Measurements from ENCODE around the gene FAM222A.

Gene FAM222A

DNA sequence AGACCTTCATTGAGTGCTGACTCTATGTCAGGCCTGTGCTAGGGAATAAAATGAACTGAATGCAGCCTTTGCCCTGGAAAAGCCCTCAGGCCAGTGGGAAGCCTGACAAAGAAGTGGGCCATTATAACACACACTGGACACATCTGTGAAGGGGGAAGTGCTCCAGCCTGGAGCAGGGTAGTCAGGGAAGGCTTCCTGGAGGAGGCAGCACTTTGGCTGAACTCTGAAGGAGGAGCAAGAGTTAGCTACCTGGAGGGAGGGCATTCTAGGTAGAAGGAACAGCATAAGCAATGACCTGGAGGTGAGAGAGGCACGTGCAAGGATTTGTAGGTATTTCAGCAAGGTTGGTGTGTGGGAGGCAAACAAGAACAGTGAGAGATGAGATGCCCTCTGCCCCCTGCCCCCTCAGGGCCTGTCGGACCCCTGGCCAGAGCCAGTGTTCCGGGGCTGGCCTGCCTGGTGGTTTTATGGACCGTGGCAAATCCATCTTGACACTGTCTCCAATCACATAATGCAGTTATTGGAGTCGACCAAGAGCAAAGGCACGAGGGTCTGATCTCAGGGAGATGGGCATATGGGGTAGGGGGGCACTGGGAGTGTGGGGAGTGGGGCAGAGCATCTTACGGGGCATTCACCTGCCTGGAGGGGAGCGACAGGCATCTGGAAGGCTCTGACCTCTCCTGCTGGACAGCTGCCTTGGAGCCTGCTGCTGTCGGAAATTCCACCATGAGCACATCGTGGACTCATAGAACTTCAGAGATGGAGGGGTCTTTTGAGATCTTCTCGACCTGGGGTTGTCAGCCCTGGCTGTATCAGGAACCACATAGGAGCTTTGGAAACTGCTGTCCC, 2.7 kb upstream of the FAM222A start:
- no peak for DNase-seq (ENCODE audit: low read depth, low spot score)

DNA sequence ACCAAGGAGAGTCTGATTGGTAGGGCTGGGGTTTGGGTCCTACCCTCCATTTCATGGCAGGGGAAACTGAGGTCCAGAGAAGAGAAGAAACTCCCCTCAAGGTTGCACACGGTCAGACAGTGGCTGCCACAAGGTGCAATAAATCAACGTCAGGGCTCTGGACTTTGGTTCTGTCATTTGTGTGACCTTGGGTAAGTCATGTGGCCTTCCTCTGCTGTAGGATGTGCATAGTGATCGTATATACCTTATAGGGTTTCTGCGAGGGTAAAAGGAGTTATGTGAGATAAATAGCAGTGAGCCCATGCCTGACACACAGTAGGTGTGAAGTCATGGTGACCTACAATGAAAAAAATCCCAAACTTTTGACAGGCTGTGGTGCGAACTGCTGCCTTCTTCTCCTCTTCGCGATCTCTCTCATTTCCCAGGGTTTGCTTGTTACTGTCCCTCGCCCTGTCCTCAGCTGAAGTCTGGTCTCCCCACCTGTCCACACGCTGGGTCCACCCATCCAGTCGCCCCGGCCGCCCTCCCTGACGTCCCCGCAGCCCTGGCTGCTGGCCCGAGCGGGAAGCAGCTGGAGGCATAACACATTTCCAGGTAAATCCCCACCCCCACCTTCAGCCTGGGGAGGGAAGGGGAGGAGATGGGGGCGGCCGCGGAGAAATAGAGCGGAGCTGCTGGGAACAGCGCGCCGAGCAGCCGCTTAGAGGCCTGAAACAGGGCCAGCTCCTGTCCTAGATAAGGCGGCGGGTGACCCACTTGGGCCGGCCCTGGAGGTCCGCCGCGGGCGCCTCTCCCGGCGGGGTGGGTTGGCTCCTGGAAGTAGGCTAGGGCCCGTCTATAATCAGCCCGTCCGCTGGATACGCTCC, 1.8 kb upstream of the FAM222A start:
- no peak for DNase-seq (ENCODE audit: low read depth, low spot score)

DNA sequence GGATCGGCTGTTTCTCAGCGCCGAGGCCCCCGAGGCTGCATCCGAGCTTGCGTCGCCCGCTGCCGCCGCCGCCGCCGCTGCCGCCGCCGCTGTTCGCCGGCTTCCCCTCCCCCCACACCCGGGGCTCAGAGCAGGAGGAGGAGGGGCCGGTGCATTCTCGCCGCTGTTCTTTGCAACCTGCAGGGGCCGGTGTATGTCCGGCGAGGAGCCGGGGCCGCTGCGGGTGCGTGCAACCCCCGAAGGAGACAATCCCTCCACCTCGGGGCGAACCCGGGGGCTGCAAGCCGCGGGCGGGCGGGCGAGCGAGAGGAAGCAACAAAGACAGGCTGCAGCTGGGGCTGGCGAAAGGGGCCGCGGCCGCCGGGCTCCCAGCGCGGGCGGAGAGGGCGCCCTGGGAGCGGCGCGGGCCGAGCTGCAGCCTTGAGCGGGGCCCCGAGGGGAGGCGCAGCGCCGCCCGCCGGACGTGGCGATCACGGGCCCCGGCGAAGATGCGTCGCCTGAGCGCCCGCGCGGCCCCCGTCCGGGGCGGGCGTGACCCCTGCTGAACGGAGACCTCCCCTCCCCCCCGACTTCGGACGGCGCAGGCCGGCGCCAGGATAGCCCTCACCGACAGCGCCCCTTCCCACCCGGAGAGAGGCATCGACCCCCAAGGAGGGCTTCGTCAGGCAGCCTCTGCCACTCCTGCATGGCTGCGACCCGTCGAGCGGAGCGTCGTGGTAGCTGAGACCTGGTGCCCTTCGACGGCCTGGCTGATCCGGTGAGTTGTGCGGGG, 702 bp downstream of the FAM222A start:
- DNase-seq (ENCODE audit: low read depth, low spot score) = peak; percentile 34

DNA sequence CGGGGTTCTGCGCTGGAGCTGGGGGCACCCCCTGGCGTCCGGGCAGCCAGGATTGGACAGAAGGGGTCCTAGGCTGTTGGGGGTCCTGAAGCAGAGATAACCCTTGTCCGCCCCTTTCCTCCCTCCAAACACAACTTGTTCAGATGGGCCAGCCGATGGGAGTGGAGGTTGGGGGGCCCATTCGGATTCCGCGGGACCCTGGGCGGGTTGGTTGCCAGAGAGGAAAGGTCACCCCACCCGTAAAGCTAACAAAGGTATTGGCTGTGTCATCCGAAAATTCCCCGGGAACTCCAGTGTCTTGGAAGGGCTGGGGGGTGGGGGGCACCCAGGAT, 1.3 kb downstream of the FAM222A start:
- no peak for DNase-seq (ENCODE audit: low read depth, low spot score)

DNA sequence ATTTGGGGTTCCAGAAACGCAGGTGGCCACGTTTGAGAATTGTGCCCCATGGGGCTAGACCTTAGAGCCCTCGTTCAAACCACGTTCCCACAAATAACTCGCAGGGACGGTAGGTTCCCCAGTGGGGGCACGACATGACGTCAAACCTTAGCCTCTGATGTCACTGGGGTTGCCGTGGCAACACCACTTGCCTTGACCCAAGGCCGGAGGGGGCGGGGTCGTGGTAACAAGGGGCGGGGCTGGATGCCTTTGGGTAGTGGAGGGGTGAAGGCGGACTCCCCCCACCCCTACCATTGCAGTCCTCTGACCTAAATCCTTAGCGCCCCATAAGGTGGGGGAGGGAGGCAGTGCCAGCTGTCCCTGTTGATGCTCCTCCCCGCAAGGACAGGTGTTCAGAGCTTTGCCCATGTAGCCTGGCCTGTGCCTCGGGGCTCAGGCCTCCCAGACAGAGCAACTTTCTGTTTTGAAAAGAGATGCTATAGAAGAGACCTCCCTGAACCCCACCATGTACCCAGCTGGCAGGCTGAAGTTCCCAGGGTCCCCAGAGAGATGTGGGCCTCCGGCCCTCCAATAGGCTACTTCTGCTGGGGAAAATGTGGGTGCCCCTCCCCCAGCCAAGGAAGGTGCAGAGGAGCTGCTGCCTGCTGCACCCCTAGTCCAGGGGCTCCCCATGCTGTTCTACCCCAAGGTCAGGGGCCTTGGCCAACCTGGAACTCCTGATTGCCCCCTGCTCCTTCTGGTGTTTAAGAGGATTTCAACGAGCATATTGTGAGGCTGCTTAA, 1.9 kb downstream of the FAM222A start:
- DNase-seq (ENCODE audit: low read depth, low spot score) = no peak

DNA sequence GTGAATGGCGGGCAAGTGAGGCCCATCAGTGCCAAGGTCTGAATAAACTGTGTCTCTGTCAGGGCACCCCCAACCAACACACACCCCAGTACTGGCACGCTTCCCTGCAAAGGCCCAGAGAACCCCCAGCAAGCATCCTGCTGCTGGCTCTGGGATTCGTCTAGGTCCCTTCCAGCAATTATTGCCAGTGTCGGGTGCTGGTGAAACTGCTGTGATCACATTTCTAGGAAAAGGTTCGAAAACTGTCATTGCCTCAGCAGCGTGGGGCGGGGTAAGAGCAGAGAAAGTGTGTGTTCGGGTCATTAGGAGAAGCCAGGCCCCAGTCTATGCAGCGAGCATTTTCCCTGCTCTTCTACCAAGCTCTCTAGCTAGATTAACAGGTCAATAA, 2.5 kb downstream of the FAM222A start:
- DNase-seq (ENCODE audit: low read depth, low spot score) = no peak

DNA sequence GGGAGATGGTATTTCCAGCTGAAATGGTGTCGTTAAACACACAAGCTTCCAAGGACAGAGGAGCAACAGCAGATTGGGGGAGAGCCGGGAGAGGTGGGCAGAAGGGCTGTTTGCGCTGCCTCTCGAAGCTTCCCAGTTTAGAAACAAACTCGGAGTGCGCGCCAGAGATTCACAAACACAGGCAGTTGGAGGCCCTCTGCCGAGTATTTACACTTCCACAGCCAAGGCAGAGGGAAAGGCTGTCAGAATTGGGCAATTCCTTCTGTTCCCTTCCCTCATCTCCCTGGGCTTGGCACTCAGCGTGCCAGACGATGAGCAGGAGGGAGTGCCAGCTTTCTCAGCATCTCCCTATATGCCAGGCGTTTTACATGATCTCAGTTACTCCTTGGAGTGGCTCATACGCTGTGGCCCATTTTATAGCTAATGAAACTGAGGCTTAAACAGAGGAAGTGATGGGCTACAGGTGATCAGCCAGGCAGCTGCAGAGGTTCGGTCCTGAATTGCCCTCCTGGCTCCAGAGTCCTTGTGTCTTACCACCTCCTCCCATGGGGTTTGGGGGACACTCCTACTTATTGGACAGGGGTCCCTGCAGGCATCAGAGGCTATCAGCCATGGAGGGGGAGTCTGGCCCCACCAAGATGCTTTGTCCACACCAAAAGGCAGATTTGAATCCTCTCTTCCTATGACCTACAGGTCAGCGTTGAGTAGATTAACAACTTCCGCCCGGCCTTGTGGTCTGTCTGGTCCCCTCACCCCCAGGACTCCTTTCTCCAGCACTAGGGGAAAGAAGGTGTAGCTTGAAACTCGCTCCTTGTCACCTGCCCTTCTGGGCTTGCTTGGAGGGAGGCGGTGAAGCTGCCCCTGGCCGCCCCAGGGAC, 3.1 kb downstream of the FAM222A start:
- DNase-seq (ENCODE audit: low read depth, low spot score) = no peak

DNA sequence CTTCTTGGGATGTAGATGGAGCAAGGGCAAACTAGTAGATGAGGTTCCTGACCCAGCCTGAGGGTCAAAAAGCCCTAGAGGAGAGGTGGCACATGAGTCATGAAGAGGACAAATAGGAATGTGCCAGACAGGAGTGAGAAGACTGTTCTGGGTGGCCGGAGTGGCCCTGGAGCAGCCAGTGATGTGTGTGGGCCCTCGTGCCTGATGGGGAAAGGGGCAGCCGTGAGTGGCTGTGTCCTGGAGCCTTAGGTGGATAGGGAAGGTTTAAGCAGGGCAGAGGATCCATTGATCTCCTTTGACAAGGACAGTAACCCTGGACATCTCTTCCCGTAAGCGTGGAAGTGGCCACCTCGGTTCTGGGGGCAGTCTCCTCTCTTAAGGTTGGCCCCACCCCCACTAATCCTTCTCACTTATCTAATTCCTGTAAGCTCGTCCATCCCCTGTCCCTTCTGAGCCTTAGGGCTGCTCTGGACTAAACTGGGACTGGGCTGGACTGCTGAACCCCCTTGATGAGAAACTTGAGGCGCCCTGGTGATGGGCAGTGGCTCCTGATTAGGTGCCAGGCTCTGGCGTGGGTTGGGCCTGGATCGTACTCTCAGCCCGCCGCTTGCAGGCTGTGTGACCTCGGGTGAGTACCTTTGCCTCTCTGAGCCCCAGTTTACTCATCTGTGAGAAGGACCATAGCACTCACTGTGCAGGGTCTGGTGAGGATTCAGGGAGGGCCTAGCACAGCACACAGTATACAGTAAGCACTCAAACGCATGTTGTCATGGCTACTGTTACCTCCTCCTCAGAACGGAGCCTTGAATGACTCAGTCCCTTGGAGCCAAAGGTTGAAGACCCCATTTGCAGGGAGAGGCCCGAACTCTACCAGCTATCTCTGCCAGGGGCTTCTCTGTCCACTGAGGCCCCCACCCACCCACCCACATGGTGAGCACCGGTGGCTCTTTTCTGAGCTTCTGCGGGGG, 4.0 kb downstream of the FAM222A start:
- DNase-seq (ENCODE audit: low read depth, low spot score) = no peak

DNA sequence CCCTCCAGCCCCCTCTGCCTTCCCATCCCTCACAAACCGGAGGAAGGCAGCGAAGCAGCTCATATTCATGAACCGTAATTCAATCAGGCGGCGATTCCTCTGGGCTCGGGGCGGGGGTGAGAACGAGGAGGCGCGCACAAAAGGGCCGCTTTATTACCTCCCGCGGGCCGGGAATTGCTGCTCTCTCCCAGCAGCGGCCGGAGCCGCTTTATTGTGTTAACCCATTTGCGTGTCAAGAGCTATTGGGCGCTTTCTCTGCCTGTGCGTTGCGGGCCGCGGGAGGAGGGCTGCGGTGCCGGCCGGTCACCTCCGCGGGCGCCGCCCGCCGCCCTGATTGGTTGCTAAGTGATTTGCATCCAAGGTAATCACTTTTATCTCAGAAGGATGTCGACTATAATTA, 4.8 kb downstream of the FAM222A start:
- no peak for DNase-seq (ENCODE audit: low read depth, low spot score)

DNA sequence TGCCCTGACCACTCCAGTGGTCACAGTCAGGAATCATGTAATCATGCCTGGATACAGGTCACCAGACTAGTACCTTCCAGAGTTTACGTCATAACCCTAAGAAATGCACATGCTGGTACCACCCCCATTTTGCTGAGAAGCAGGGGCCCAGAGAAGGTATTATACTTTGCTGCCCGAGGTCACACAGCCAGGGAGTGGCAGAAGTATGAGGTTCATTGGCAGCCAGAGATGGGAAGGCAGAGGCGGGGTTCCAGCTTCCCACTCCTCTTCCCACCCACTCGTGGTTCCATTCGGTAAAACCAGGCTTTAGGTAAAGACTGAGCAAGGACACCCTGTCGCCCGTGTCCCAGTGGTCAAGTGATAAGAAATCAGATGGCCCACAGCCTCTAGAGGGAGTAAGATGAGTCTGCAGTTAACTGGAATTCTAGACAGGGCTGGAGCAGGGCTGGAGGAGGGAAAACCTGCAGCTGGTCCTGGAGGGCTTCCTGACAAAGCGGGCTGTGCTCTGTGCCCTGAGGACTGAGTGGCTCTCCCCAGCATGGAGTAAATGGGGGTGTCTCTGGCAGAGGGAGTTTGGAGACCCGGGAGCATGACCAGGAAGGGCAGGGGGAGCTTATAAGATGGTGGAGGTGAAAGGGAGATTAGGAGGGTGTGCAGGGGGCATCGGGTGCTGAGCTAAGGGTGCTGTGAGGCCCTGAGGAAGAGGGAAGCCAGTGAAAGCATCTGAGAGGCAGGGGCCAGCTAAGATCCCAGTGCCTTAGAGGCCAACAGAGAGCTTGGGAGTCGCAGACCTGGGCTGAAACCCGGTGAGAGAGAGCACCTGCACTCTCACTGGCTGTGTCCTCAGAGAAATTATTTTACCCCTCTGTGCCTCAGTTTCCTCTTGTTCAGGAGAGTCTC, 5.7 kb downstream of the FAM222A start:
- no peak for DNase-seq (ENCODE audit: low read depth, low spot score)

DNA sequence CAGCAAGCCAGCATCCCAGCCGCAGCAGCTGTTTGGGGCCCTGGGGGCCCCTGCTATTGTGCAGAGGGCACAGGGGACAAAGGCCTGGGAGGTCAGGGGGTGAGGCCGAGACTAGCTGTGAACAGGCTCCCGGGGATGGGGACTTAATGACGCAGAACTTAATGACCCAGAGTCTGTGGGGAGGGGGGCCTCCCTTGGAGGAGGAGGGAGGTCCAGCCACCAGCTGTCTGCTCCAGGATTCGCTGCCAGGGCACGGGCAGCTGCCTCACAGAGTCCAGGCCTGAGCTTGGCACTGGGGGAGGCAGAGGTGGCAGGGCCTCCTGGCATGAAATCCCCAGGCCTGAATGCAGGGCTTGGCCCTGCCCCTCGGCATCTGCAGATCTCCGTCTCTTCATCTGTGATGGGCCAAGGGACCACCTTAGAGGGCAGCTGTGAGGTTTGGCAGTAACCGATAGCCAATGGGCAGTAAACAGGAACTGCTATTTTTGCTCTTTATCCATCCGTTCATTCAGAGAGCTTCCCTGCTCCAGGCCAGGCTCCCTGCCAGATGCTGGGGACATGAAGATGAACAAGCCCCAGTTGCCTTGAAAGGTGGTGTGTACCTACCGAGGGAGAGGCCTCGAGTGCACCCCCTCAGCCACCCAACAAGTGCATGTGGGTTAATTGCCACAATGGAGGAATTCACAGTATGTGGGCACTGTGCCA, 6.7 kb downstream of the FAM222A start:
- no peak for DNase-seq (ENCODE audit: low read depth, low spot score)

DNA sequence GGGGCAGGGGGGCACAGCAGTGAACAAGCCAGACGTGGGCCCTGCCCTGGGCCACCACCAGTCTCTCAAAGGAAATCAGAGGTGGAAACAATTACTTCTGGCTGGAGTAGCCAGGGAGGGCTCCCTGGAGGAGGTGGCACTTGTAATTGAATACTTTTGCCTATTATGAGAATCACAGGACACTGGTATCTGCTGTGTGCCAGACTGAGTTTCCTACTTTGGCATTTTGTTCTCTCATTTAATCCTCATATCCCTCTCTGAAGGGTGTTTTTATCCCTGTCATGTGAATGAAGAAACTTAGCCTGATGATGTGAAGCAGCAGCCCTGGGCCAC, 7.2 kb downstream of the FAM222A start:
- DNase-seq (ENCODE audit: low read depth, low spot score) = no peak

DNA sequence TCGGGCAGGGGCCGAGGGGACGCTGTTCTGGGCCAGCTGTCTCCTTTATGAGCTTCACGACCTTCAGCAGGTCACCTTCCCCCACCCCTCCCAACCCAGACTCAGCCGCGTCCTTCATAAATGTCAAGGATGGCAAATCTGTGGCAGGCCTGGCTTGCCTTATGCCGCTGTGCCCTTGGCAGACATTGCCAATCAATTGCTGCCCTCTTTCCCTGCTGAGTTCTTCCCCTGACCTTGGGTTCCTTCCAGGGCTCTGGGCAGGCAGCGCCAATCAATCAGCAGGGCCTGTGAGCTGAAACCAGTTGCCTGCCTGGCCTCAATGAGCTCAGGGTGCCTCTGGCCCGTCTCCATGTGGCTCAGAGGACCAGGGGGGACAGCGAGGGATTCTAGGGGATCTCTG, 7.7 kb downstream of the FAM222A start:
- no peak for DNase-seq (ENCODE audit: low read depth, low spot score)

DNA sequence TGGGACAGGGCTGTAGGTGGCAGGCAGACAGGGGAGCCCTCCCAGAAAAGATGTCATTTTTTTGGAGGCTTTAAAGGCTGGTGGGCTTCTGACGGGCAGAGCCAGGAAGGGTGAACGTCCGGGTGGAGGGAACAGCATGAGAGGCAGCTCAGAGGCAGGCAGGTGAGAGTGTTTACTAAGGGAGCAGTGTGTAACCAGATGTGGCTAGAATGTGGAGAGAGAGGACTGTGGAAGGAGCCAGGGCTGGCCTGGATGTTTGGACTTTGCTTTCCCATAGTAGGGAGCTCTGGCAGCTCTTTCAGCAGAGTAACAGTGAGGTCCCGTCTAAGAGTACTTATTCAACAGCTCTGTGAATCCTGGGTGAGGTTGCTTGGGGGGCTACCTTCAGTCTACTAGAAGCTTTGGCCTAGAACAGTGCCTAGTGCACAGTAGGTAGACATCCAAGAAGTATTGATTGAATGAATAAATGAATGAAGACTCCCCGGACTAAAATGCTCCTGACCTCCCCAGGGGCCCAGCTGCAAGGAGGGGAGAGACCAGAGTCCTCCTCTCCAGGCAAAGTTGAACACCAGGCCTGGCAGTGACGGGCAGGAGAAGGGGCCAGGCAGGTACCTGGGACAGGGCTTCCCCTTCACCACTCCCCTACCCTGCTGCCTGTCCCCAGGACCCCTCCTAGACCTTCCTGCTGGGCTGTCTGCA, 8.5 kb downstream of the FAM222A start:
- DNase-seq (ENCODE audit: low read depth, low spot score) = no peak

DNA sequence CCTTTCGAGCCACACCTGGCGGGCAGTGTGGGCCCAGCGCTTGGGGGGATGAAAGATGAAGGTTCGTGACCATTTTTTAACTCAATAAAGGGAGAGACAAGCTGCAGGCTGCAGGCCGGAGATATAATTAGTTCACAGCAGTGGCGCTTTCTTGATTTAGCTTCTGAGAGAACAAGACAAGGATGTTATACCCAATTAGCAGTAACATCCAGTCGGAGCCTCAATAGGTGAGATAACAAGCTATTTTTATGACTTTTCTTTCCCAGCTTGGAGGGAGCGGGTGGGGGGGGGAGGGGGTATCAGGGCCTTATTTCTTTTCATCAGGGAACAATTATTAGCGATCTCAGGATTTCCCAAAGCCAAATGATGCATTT, 9.1 kb downstream of the FAM222A start:
- no peak for DNase-seq (ENCODE audit: low read depth, low spot score)

DNA sequence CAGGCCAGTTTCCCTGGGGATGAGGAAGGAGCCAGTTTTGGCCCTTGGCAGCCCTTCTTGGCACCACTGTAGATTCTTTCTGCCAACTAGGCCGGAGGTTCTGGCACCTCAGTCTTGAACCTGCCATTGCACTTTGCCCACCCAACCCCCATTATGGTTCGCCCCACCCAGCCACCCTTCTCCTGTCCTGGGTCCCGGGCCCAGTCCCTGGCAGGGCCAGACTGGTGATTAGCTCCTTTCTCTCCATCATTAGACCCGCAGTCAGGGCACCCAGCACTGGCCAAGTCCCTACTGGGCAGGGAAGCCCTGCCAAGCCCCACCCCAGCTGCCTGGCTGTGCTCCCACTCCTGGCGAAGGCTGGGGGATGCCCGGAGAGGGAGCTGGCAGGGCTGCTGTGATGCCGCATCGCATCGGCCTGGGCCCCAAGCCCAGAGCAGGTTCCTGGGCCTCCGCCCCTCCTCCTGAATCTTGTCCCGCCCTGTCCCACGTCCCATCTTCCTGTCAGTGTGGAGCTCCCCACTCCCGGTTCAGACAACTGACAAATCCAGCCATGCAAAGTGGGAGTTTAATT, 9.8 kb downstream of the FAM222A start:
- no peak for DNase-seq (ENCODE audit: low read depth, low spot score)

All from activated naive CD8-positive, alpha-beta T cell treated with anti-CD3 and anti-CD28 coated beads, Interleukin-2, amount 50 U/mL, for 16 hours (primary cell).